Activated CD4-positive, alpha-beta T cell treated with anti-CD3 and anti-CD28 coated beads, Interleukin-2, Interleukin-4, amounts not matched to agents 100 ng/mL and 50 ng/mL, durations not matched to agents 16 hours and 8 hours (primary cell): Measurements from ENCODE around the gene TTLL8.
"Not testable (repeated sequence)": the region's sequence is repeated elsewhere in the genome, so short reads cannot be mapped to it uniquely, and the experiment has no call there.

Source experiments
- DNase-seq: peaks from one replicate; pipeline ENCODE4 v3.0.0-alpha.2; 2020; ENCODE audit warnings: low spot score

TTLL8 gene

GRCh38 chr22:50001388-50002231 lies 56.5 kb downstream of the TTLL8 start:
- no peak for DNase-seq

GRCh38 chr22:50000587-50001387 lies 57.3 kb downstream of the TTLL8 start:
- no peak for DNase-seq

DNA sequence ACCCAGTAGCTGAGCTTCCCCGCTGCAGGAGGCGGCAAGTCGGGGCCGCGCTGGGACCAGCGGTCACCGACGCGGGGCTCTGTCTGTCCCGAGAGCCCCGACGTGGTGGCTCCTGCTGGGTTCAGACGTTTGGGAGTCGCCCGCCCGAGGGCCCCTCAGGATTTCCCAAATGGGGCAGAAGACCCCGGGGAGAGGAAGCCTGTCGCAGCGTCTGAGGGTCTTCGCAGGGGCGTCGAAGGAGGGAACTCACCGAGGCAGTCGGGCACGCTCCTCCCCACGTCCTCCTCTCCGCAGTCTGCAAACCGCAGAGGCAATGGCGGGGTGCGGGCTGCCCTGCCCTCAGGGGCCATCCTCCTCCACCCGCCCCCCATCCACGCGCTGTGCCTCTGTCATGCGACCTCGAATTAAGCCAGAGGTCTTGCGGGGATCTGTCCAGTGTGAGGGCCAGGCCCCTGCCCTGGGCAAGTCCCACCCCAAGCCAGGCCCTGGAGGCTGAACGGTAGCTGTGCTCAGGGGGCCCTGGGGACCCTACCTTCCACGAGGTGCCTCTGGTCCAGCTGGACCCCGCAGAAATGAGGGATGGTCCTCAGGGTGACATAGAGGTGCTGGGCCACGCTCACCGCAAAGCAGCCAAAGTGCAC lies 58.0 kb downstream of the TTLL8 start:
- no peak for DNase-seq

- no peak for DNase-seq
Observed at GRCh38 chr22:49999063-49999945, 58.8 kb downstream of the TTLL8 start.

DNA sequence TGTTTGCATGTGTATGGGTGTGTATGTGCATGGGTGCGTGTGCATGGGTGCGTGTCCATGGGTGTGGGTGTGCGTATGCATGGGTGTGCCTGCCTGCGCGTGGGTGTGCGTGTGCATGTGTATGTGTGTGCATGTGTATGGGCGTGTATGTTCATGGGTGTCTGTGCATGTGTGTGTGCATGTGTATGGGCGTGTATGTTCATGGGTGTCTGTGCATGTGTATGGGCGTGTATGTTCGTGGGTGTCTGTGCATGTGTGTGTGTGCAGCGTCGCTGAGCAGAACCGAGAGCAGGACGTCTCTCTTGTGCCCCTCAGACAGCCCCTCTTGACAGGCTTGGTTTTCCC lies 59.4 kb downstream of the TTLL8 start:
- no peak for DNase-seq

DNA sequence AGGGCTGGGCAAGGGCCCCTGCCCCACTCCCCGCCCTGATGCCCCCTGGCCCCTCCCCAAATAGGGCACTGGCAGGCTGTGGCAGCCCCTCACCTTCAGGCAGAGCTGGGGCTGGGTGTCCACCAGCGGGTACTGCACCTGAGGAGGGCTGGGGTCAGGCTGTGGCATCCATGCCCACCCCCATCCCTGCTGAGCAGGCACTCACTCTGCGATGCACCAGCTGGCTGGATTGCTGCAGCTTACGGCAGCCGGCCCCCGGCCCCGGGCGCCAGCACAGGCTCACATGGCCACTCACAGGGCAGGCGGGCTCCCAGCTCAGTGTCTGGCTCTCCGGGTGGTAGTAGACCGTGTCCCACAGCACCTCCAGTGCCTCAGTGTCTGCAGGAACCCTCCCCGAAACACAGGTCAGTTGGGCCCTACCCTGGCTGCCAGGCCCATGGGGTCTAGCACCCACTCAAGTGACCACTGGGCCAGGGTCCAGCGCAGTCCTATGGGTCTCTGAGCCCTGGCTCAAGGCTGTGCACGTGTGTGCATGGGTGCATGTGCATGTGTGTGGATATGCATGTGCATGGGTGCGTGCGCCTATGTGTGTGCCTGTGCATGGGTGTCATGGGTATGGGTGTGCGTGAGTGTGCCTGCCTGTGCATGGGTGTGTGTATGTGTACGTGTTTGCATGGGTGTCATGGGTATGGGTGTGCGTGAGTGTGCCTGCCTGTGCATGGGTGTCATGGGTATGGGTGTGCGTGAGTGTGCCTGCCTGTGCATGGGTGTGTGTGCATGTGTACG lies 60.0 kb downstream of the TTLL8 start:
- DNase-seq, result no peak

DNA sequence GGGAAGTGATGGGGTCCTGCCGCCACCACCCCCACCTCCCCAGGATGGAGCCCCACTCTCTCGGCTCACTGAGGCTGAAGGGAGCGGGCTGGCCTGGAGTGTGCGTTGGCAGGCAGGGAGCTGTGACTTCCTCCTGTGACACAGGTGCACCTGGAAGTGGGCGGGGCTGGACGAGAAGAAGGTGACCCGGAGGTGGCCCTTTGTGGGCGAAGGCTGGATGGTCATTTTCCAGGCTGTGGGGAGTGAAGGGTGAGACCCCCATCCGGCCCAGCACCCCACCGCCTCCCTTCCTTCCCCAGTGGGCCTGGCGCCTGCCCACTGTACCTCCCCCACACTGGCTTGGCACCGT lies 60.9 kb downstream of the TTLL8 start:
- no peak for DNase-seq

DNA sequence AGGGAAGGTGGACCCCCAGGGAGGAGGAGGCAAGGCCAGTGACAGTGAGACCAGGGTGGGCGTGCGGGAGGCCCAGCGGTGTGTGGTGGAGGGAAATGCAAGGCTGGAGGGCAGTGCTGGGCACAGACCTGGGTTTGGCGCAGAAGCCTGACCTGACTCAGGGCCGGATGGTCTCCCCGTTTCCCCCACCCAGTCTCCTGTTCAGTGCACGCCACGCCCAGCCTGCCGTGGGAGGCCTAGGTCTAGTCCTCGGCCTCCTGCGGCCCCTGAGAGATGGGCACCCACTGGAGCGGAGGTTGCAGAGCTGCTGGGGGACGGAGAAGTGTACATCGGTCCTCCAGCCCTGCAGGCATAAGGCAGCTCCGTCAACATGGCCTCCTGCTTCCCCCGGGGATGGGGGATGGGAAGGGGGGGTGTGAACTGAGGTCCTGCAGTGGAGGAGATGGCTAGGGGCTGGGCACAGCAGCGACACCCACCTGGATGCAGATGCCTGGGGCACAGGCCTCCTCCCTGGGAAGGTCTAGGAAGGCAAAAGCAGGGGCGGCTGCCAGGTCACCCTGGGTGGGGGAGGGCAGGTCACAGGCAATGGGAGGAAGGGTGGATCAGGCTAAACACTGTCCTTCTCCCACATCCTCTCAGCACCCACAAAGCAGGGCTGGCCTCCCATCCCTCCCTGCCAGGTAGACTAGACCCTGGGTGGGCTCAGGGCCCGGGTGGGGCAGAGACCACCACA lies 61.4 kb downstream of the TTLL8 start:
- DNase-seq, result no peak

DNA sequence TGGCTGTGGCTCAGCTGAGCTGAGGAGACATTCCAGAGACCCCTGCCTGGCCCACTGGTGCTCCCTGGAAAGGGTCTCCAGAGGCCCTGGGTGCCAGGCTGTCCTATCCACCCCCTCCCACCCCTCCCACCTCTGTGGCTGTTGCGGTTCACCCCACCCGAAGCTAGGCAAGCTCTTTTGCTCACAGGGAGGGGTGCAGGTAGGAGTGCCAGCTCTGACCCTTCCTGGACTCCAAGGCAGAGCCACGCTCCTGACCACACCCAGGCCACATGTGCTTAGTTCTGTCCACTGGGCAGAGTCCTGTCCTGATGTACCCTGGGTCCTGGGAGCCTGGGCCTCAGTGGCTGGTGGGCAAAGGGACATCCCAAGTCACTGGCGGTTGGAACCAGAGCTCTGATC lies 62.0 kb downstream of the TTLL8 start:
- no peak for DNase-seq

DNA sequence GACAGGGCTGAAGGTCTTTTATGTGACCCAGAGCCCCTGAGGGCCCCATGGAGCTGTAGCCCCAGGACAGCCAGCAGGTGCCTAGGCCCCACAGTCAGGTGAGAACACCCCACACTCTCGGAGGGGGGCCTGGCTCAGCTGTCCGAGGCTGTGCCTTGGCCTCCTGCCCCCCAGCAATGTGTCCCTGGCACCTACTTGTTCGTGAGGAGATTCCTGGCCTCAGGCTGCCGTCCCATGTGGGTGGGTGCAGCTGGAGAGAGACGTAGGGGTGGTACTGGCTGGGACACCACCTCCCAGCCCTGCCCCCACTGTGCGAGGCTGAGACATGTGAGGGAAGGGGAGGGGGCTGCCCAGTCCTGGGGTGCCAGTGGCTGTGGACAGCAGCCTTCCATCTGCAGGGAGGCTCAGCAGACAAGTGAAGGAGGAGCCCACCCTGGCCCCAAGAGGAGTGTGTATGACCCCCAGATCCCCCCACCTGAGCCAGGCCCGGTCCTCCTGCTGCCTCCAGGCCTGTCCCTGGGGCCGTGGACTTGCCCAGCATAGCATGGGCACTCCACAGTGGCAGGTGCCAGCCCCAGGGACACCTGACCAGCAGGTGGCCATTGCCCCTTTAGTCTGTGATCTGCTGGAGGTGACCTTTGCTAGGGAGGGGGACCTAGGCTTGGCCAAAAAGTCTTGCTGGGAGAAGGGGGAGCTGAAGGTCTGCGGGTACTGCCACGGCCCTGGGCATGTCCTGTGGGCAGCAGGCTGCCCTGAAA lies 62.6 kb downstream of the TTLL8 start:
- no peak for DNase-seq

DNA sequence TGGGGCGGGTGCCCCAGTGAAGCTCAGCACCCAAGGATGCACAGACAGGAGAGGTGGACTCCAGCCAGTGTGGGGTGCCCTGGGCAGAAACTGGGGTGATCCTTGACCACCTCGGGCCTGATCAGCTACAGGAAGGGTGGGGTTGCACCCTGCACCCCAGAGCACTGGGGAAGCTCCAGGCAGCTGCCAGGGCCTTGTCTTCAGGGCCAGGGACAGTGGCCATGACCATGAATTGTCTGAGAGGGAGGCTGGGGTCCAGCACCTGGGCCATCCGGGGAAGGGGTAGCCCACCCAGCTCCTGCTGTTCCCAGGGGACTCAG lies 63.1 kb downstream of the TTLL8 start:
- no peak for DNase-seq

DNA sequence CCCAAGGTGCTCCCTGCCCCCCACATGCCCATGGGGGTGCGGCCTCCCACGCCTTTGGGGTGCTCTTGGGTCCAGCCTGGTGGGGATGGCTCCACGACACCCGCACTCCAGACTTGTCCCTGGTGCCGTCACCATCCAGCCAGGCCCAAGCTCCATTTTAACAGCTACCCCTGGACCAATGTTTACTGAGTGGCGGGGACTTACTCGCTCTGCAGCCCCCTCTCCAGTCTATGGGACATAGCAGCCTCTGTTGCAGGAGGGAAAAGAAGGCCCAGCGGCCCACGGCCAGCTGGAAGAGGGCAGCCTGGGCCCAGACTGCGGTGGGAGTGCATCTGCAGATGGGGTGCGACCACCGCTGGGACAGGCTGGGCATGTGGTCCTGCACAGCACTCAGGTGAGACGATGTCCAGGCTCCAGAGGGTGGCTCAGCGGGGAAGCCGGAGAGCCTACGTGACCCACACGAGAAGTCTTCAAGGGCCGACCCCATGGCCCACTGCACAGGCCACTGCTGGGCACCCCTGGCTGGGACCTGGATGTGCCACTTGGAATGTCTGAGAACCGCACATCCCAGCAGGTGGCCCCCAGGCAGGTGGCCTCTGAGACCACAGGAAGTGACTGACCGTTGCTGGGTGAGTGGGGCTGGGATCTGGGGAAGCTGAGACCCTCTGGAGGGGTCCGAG lies 63.6 kb downstream of the TTLL8 start:
- no peak for DNase-seq

- no peak for DNase-seq
Observed at GRCh38 chr22:49993649-49994360, 64.3 kb downstream of the TTLL8 start.

GRCh38 chr22:49992921-49993648 lies 65.0 kb downstream of the TTLL8 start:
- peak; percentile 69 for DNase-seq

GRCh38 chr22:49991907-49992533 lies 66.1 kb downstream of the TTLL8 start:
- no peak for DNase-seq

- no peak for DNase-seq
Observed at GRCh38 chr22:49991167-49991566, 66.9 kb downstream of the TTLL8 start.

DNA sequence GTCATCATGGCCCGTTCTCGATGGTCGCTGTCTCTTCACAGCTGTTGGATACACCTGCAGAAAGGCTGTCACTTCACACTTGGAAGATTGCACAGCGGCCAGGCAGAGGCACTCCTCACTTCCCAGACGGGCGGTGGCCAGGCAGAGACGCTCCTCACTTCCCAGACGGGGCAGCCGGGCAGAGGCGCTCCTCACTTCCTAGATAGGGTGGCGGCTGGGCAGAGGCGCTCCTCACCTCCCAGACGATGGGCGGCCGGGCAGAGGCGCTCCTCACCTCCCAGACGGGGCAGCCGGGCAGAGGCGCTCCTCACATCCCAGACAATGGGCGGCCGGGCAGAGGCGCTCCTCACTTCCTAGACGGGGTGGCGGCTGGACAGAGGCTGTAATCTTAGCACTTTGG lies 68.3 kb downstream of the TTLL8 start:
- not testable (repeated sequence) for DNase-seq

DNA sequence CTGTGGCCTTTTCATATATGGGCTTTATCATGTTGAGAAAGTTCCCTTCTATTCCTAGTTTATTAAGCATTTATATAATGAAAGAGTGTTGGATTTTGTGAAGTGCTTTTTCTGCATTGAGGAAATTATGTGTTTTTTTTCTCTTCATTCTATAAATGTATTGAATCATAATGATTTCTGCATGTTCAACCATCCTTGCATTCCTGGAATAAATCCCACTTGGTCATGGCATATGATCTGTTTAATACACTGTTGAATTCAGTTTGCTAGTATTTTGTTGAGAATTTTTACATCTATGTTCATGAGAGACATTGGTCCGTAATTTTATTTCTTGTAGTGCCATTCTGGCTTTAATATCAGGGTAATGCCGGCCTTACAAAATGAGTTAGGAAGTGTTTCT lies 71.8 kb downstream of the TTLL8 start:
- DNase-seq, result no peak
